HFF-Myc (cell line): ENCODE measurements around the gene FANCC.

Source experiments
- DNase-seq: peaks from one replicate; pipeline ENCODE4 v3.0.0-alpha.2; 2011; ENCODE audit warnings: low read depth; ENCODE audit errors: extremely low read depth
- H3K4me3 ChIP-seq: replicated peaks from 2 replicates; pipeline ENCODE4 v1.5.1; 2011; ENCODE audit warnings: low read depth, mild to moderate bottlenecking, control low read depth, low read length
- TF ChIP-seq, protein P1 (sequence below): IDR thresholded peaks from 2 replicates; pipeline ENCODE4 v1.5.1; 2012; ENCODE audit warnings: mild to moderate bottlenecking, low read depth, low read length, control low read depth; ENCODE audit errors: missing control alignments

Gene FANCC

DNA sequence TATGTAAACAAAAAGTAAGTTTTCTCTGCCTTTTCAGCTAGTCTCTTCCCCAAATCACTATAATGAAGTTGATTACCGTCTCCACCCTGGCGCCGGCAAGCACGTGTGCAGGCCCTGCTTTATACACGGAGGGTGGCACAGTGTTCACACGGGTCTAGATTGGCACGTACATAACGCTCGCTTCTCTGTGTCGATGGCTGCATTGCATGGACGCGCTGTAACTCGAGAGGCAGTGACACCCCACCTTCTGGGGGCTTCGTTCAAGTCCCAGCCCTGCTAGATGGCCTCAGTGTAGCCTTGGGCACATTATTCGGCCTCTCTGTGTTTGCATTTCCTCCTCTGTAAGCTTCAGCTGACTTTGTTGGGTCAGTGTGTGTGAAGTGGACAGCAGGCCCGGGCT is 223.9 kb downstream of the FANCC start:
- no peak overlapping the region for H3K4me3 ChIP-seq
- DNase-seq = no peak
- TF ChIP-seq, protein P1, sequence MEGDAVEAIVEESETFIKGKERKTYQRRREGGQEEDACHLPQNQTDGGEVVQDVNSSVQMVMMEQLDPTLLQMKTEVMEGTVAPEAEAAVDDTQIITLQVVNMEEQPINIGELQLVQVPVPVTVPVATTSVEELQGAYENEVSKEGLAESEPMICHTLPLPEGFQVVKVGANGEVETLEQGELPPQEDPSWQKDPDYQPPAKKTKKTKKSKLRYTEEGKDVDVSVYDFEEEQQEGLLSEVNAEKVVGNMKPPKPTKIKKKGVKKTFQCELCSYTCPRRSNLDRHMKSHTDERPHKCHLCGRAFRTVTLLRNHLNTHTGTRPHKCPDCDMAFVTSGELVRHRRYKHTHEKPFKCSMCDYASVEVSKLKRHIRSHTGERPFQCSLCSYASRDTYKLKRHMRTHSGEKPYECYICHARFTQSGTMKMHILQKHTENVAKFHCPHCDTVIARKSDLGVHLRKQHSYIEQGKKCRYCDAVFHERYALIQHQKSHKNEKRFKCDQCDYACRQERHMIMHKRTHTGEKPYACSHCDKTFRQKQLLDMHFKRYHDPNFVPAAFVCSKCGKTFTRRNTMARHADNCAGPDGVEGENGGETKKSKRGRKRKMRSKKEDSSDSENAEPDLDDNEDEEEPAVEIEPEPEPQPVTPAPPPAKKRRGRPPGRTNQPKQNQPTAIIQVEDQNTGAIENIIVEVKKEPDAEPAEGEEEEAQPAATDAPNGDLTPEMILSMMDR = no peak

DNA sequence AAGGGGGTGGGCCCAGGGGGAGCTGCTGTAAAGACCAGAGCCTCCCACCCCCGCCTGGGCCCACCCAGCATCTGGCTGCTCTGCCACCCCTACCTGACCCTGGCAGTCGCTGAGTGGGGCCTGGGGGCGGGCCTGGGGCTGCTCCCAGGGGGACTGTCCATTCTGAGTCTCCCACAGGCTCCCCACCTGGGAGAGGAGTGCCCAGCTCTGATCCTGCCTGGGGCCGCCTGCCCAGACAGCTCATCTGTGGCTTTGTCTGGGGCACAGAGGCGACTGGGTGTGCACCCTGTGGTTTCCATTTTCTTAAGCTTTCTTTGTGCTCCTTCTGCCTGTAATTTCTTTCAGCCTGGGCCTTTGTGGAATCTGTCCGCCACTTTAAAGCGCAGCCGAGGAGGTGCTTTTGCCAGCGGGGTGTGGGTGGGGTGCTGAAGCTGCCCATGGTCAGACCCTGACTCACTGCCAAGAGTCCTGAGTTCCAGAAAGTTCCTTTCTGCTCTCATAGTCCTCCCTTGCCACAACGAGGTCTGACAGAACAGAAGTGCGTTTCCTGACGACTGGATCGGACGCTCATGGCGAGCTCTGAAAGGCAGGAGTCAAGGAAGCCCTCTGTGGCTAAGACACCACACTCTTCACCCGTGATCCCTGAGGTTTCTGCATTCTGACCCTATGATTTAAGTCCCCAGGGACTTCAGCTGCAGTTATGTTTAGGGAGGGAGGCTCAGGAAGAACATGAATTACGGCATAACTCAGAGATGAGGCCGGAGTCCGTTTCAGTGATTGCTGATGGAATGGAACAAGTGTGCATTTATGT is 225.0 kb downstream of the FANCC start:
- TF ChIP-seq, protein P1 = no peak
- DNase-seq = no peak
- H3K4me3 ChIP-seq = no peak overlapping the region

DNA sequence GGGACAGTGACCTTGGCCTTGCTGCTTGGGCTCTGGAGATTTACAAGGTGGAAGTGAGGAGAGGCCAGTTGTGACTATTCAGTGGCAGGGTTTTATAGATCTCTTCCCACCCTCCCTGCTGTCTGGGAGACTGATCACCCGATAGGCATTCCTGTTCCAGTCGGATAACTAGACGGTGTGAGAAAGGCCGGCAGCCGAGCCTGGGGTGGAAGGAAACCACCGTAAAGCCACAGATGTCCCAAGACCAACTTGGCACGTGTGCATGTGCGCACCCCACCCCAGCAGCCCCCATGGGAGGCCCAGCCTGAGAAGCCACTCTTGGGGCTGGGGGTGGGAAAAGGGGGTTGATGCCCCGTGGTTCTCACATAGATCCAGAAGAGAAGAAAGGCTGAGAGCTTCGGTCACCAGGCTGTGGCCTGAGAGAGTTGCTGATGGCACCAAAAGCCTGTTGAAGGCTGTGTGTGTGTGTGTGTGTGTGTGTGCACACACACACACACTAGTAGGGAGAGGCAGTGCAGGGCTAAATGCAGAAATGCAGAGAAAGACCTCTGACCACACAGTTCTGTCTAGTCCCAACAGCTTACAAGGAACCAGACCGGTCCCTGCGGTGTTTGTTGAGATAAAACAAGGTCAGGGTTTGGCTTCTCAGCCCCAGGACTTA is 225.8 kb downstream of the FANCC start:
- no peak overlapping the region for H3K4me3 ChIP-seq
- DNase-seq = no peak
- TF ChIP-seq, protein P1 = no peak

DNA sequence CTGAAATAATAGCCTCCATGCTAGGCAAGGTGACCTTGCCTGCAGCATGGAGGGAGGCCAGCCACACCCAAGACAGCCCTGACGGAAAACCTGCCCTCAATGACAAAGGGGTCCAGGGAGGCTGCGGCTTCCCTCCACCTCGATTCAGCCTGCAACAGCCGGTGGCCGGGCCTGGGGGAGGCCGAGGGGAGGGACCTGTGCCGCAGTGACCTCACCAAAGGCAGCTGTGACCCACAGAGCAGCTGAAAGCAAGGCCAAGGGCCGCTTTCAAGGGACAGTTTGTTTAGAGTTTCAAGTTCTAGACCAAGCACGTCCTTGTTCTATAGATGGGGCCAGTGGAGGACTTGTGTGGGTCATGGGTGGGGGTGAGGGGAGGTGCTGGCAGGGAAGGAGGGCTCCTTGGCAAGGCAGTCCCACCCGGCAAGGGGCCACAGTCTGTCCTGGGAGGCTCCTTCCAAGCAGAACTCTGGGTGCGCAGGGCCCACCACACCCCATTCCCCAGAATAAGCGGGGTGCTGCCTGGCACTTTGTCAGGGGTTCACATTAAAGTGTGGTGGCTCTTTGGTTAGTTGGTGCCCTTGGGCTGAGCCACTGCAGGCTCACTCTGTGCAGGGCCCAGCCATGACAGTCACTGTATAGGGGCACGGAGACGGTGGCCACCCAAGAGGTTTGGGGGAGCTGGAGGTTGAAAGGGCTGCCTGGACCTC is 226.5 kb downstream of the FANCC start:
- no peak for DNase-seq
- TF ChIP-seq, protein P1 = no peak
- no peak overlapping the region for H3K4me3 ChIP-seq

DNA sequence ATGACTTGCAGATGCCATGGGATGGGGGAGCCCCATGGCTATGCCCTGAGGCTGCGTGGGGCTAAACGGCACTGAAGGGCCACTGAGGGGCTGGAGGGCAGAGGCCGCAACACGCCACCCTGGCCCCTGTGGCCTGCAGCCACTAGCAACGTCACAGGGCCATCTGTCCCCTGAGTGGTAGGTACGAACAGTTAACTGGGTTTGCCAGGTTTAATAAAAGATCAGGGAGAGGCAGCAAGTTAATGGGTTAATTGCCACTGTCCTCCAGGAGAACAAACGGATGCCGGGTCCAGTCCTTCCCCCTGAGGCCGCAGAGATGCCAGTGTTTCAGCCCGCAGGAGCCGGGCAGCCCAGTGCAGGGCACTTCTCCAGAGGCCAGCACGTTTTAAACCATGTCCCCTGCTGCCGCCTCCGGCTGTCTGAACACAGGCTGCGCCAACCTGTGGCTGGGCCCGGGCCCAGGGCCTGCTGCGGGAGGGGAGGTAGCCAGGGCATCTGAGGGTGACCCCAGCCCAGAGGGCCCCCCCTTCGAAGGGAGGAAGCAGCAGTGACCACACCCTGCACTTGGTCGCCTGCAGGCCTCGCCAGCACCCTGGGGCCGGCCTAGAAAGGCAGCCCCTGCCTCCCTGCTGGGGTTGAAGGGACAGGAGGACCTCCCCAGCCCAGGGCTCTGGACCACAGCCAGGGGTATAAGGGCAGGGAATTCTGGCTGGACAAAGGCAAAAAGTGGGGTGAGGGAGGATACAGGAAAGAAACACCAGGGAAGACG is 227.3 kb downstream of the FANCC start:
- DNase-seq = no peak
- TF ChIP-seq, protein P1 = no peak
- no peak overlapping the region for H3K4me3 ChIP-seq

DNA sequence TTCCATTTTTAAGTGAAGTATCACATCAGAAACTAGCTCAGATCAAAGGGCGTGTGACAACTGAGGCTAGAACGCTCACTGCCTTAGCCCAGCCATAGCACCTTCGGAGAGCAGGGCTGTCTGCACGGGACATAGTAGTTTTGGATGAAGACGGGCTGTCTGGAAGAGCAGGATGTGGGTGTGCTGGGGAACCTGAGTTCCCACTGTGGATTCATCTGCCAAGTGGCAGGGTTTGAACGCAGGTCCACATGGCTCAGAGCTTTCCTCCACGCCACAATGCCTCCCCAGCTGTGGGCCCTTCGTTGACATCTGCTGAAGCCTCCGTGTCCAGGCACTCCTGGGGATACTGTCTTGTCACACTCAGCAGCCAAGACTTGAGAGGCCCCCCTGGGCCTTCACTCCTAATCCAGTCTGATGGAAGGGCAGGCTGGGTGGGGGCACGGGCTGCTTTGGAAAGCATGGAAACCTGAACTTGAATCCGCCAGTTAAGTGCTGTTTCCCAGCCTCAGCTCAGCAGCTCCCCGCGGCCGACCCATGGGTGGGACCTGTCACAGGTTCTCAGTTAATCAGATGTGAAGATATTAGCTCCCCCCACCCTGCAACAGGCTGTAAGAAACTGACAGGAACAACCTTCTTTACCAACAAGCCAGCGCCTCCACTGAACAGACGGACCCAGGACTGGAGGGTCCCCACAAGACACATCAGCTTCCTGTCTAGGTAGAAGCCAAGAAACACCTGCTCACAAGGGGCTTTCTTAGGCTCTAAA is 228.1 kb downstream of the FANCC start:
- no peak for DNase-seq
- TF ChIP-seq, protein P1 = no peak
- H3K4me3 ChIP-seq = no peak overlapping the region
